ENCODE measurements around the gene HOXA1. TPM values are rescaled to one million over a fixed set of nuclear protein-coding genes. Genes with fewer than 3 reads are reported as not detected.
A peak's percentile ranks its signal among the peaks of the same experiment; 100 is the strongest.

Gene HOXA1
- total and polyA plus RNA-seq, 2 donors from 2014 or later = 1.1 to 2.4 TPM

DNA sequence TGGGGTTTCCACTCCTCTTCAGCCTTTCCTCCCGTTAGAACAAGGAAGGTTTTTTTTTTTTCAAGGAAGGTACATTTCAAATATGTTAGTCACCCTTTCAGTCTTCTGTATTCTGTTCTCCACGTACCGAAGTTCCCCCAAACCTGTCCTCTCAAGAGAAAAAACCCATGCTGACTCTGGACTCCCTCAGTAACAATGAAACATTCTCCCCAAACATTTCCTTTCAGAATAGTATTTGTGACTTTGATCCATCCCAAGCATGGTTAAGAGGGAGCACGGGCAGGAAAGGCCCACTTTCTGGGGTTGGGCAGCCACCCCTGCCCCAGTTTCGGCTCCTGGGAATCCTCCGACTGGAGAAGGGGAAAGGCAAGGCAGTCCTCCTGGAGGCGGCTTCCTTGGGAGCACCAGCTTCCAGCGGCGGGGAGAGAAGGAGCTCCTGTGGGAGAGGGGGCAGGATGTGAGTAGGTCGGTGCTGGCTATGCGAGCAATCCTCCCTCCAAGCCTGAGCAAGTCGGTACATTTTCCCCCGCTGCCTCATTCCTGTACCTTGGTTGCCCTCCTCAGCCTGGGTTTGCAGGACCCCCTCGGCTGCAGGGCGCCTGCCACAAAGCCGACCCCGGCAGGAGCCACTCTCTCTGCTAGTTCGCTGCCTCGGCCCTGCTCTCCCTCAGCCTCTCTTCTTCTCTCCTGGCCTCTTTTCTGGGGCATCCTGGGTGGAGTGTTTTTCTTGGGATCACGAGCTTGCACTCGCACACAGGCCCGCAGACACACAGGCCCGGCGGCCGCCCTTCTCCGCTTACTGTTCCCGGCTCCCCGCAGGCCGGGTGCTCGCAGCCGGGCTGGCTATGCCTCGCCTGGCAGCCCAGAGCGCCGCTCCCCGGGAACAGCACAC, 2.1 kb upstream of the HOXA1 start:
- Histone ChIP-seq H3K9me3 (ENCODE audit: control insufficient read depth in 2 of 3, insufficient read depth in 1 of 3, low read length in 3 of 3) (no peaks in the 10 kb centered on the region), H3K4me3 (ENCODE audit: low read length in 3 of 3) (peak overlapping the region; percentile 66 to 83 (median 81)), H3K36me3 (ENCODE audit: control insufficient read depth in 2 of 3, insufficient read depth in 3 of 3, low read length in 3 of 3) (no peaks in the 10 kb centered on the region), H3K27me3 (ENCODE audit: control insufficient read depth, insufficient read depth, low read length) (peaks cover 5% of the 10 kb centered on the region), H3K27ac (ENCODE audit: low read depth in 2 of 2, low read length in 2 of 2) (peak overlapping the region; percentile 93 to 95), H3K9ac (ENCODE audit: low read length in 3 of 3) (peak overlapping the region; percentile 70 to 96 (median 77)), H3K4me1 (ENCODE audit: control insufficient read depth in 2 of 3, insufficient read depth in 2 of 3, low read depth in 1 of 3, low read length in 3 of 3) (peaks cover 0 to 14% (median 7%) of the 10 kb centered on the region in 3 donors)
- DNase-seq (peak; percentile 42 to 87 (median 61)), FAIRE-seq (no peak)
- TF ChIP-seq, protein P1, sequence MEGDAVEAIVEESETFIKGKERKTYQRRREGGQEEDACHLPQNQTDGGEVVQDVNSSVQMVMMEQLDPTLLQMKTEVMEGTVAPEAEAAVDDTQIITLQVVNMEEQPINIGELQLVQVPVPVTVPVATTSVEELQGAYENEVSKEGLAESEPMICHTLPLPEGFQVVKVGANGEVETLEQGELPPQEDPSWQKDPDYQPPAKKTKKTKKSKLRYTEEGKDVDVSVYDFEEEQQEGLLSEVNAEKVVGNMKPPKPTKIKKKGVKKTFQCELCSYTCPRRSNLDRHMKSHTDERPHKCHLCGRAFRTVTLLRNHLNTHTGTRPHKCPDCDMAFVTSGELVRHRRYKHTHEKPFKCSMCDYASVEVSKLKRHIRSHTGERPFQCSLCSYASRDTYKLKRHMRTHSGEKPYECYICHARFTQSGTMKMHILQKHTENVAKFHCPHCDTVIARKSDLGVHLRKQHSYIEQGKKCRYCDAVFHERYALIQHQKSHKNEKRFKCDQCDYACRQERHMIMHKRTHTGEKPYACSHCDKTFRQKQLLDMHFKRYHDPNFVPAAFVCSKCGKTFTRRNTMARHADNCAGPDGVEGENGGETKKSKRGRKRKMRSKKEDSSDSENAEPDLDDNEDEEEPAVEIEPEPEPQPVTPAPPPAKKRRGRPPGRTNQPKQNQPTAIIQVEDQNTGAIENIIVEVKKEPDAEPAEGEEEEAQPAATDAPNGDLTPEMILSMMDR (IDR thresholded peaks at IDR 0.05; ENCODE audit: borderline replicate concordance, extremely low read depth, insufficient read depth) = no peak
- intact Hi-C loops (cut with DNase I) = no loop called here

DNA sequence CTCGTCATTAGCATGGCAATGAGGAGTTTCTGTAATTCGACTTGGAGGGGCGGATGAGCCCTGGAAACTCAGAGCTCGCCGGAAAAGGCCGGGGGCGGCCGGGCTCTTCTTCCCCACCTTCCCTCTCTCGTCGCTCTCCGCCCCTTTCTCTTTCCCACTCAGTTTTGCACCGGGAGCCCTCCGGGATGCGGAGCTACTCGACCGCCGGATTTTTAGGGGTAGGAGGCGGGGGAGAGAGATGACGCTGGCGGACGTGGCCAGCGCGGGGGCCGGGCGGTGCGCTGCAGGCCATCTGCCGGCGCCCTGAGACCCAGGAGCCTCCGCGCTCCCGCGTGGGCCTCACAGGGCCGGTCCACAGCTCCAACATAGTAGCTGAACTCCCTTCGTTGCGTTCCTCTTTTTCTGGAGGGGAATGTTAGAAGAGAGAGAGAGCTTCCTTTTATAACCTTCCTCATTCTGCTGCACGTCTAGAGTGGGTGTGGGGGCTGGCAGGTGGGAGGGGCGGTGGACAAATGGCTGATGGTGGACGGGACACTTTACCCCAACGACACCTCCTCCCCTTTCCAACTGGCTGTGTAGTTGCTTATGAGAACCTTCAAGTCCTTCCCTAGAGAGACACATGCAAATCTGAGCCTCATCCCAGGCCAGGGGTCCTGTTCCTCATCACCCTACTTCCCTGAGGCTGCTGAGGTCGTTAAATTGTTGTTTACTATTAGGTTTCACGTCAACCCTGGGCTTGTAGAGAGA, 1.1 kb upstream of the HOXA1 start:
- Histone ChIP-seq H3K27me3 (ENCODE audit: control insufficient read depth, insufficient read depth, low read length) (peaks cover 5% of the 10 kb centered on the region), H3K36me3 (ENCODE audit: control insufficient read depth in 2 of 3, insufficient read depth in 3 of 3, low read length in 3 of 3) (no peaks in the 10 kb centered on the region), H3K4me1 (ENCODE audit: control insufficient read depth in 2 of 3, insufficient read depth in 2 of 3, low read depth in 1 of 3, low read length in 3 of 3) (peaks cover 3 to 11% (median 7%) of the 10 kb centered on the region in 3 donors), H3K27ac (ENCODE audit: low read depth in 2 of 2, low read length in 2 of 2) (peak overlapping the region; percentile 94 to 95), H3K4me3 (ENCODE audit: low read length in 3 of 3) (peak overlapping the region; percentile 81 to 90 (median 83)), H3K9me3 (ENCODE audit: control insufficient read depth in 2 of 3, insufficient read depth in 1 of 3, low read length in 3 of 3) (no peaks in the 10 kb centered on the region), H3K9ac (ENCODE audit: low read length in 3 of 3) (peak overlapping the region; percentile 70 to 96 (median 88))
- FAIRE-seq (no peak), DNase-seq (peak; percentile 74 to 86 (median 83))
- TF ChIP-seq, protein P1 (IDR thresholded peaks at IDR 0.05; ENCODE audit: borderline replicate concordance, extremely low read depth, insufficient read depth) = no peak
- intact Hi-C loops (cut with DNase I) = no loop called here

DNA sequence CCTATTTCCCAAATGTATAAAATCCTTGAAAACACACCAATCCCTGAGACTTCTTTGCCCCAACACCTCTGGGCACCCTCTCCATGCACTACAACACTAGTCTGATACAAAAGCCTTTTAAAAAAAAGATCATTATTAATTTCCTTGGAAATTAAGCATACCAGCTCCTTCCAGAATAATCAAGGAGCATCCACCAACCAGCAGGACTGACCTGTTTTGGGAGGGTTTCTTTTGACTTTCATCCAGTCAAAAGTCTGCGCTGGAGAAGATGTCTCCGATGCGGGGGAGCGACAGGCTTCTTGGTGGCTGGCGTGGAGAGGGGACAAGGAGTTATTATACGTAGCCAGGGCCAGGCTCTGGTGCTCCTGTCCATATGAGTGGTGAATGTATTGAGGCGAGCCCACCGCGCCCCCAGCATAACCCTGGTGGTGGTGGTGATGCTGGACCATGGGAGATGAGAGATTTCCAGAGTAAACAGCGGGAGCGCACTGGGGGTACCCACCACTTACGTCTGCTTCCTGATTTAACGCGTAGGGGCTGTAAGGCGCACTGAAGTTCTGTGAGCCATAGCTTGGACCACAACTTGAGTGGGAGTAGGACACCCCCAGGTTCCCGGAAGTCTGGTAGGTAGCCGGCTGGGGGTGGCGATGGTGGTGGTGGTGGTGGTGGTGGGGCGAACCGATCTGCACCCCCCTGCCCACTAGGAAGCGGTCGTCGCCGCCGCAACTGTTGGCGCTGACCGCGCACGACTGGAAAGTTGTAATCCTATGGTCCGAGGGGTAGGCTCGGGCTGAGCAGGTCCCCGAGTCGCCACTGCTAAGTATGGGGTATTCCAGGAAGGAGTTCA, 527 bp downstream of the HOXA1 start:
- no peaks in the 10 kb centered on the region for H3K36me3 ChIP-seq (ENCODE audit: control insufficient read depth in 2 of 3, insufficient read depth in 3 of 3, low read length in 3 of 3)
- H3K4me3 ChIP-seq (ENCODE audit: low read length in 3 of 3) = peak overlapping the region; percentile 81 to 83 (median 81)
- DNase-seq (peak in 3 of 5 donors; percentile 54 to 66 (median 64)), FAIRE-seq (no peak)
- H3K27me3 ChIP-seq (ENCODE audit: control insufficient read depth, insufficient read depth, low read length) = peaks cover 5% of the 10 kb centered on the region
- no peaks in the 10 kb centered on the region for H3K9me3 ChIP-seq (ENCODE audit: control insufficient read depth in 2 of 3, insufficient read depth in 1 of 3, low read length in 3 of 3)
- peak overlapping the region in 2 of 3 donors; percentile 20 to 61 for H3K9ac ChIP-seq (ENCODE audit: low read length in 3 of 3)
- intact Hi-C loops (cut with DNase I) = no loop called here
- H3K4me1 ChIP-seq (ENCODE audit: control insufficient read depth in 2 of 3, insufficient read depth in 2 of 3, low read depth in 1 of 3, low read length in 3 of 3) = peaks cover 3 to 9% (median 4%) of the 10 kb centered on the region in 3 donors
- TF ChIP-seq, protein P1 (IDR thresholded peaks at IDR 0.05; ENCODE audit: borderline replicate concordance, extremely low read depth, insufficient read depth) = no peak
- H3K27ac ChIP-seq (ENCODE audit: low read depth in 2 of 2, low read length in 2 of 2) = peak overlapping the region in 1 of 2 donors; percentile 35

Measured in kidney (tissue), 14 donors.